ENCODE measurements around the gene SHISA9.

DNA sequence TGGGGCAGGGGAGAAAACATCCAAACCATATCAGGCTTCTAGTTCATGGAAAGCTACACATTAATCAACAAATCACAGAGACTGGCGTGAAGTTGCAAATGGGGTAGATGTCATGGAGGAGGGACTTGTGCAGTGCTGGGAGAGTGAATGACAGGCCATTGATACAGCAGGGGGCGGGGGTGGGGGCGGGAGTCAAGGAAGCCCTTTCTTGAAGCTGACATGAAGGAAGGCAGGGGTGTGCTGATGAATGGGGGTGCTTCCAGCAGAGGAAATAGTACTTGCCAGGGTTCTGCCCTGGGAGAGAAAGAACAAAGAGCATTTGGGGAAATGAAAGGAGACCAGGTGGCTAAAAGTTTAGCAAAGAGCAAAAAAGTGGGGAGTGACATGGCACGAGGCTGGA lies 269.9 kb downstream of the SHISA9 start:
- TF ChIP-seq, protein P1, sequence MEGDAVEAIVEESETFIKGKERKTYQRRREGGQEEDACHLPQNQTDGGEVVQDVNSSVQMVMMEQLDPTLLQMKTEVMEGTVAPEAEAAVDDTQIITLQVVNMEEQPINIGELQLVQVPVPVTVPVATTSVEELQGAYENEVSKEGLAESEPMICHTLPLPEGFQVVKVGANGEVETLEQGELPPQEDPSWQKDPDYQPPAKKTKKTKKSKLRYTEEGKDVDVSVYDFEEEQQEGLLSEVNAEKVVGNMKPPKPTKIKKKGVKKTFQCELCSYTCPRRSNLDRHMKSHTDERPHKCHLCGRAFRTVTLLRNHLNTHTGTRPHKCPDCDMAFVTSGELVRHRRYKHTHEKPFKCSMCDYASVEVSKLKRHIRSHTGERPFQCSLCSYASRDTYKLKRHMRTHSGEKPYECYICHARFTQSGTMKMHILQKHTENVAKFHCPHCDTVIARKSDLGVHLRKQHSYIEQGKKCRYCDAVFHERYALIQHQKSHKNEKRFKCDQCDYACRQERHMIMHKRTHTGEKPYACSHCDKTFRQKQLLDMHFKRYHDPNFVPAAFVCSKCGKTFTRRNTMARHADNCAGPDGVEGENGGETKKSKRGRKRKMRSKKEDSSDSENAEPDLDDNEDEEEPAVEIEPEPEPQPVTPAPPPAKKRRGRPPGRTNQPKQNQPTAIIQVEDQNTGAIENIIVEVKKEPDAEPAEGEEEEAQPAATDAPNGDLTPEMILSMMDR (IDR thresholded peaks at IDR 0.05; ENCODE audit: low read depth, low read length): no peak
- TF ChIP-seq EZH2phosphoT487 (IDR thresholded peaks at IDR 0.05; ENCODE audit: low read depth): no peak
